Right kidney (tissue), 9 donors: ENCODE measurements around the gene PLLP.
A peak's percentile ranks its signal among the peaks of the same experiment; 100 is the strongest.

Experiments
- DNase-seq: peaks from one replicate; pipeline ENCODE4 v3.0.0-alpha.2; 2016
- long read RNA-seq, 8 donors: transcript quantifications; one replicate each; lab custom pipeline, GENCODE V29; 2026

PLLP gene
- long read RNA-seq, donor 1, transcript PLLP-201 (4 exons, 1,512 nt) = major isoform, 25 of 114 reads
- long read RNA-seq, donor 1, partial matches to known transcripts = 61 of 114 reads
- long read RNA-seq, donor 1, other reads (novel, unspliced or antisense) = 27 of 114 reads
- long read RNA-seq, donor 2, transcript PLLP-201 (4 exons, 1,512 nt) = major isoform, 11 of 33 reads
- long read RNA-seq, donor 2, partial matches to known transcripts = 22 of 33 reads
- long read RNA-seq, donor 2, other reads (novel, unspliced or antisense) = 0 of 33 reads
- long read RNA-seq, donor 3, transcript PLLP-201 (4 exons, 1,512 nt) = major isoform, 6 of 6 reads
- long read RNA-seq, donor 3, partial matches to known transcripts = 0 of 6 reads
- long read RNA-seq, donor 3, other reads (novel, unspliced or antisense) = 0 of 6 reads
- long read RNA-seq, donor 4, transcript PLLP-201 (4 exons, 1,512 nt) = major isoform, 9 of 9 reads
- long read RNA-seq, donor 4, partial matches to known transcripts = 0 of 9 reads
- long read RNA-seq, donor 4, other reads (novel, unspliced or antisense) = 0 of 9 reads
- long read RNA-seq, donor 5, partial matches to known transcripts = 129 of 173 reads
- long read RNA-seq, donor 5, other reads (novel, unspliced or antisense) = 40 of 173 reads
- long read RNA-seq, donor 6, transcript PLLP-201 (4 exons, 1,512 nt) = major isoform, 8 of 164 reads
- long read RNA-seq, donor 6, partial matches to known transcripts = 126 of 164 reads
- long read RNA-seq, donor 6, other reads (novel, unspliced or antisense) = 30 of 164 reads
- long read RNA-seq, donor 7 = 0 reads
- long read RNA-seq, donor 8, transcript PLLP-201 (4 exons, 1,512 nt) = major isoform, 21 of 22 reads
- long read RNA-seq, donor 8, partial matches to known transcripts = 0 of 22 reads
- long read RNA-seq, donor 8, other reads (novel, unspliced or antisense) = 0 of 22 reads

- peak; percentile 89 for DNase-seq
Observed at GRCh38 chr16:57284209-57284951, at the start of gene PLLP. PLLP (minus strand) TSS chr16:57284672; CDS start chr16:57284540, 132 bp downstream.

DNA sequence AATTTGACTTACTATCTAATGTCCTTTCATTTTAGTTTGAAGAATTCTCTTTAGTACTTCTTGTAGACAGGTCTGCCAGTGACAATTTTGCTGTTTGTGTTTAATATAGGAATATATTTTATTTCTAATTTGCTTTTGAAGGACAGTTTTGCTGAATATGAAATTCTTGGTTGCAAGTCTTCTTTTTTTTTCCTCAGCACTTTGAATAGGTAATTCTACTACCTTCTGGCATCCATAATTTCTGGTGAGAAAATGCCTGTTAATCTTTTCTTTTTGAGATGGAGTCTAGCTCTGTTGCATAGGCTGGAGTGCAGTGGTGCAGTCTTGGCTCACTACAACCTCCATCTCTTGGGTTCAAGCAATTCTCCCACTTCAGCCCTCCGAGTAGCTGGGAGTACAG is 48.9 kb upstream of the PLLP start:
- no peak for DNase-seq

GRCh38 chr16:57331355-57331754 is 46.9 kb upstream of the PLLP start:
- DNase-seq = no peak

GRCh38 chr16:57329718-57330327 is 45.4 kb upstream of the PLLP start:
- DNase-seq = no peak

GRCh38 chr16:57325458-57325857 is 41.0 kb upstream of the PLLP start:
- DNase-seq = no peak

DNA sequence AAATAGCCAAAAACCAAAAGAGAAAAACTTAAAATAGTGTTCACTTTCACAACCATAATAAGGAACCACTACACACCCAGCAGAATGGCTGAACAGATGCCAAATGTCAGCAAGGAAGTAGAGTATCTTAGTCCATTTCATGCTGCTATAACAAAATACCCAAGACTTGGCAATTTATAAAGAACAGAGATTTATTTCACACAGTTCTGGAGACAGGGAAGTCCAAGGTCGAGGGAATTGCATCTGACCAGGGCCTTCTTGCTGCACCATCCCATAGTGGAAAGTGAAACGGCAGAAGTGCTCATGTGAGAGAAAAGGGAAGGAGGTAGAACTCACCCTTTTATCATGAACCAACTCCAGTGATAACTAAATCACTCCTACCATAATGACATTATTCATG is 40.3 kb upstream of the PLLP start:
- DNase-seq = no peak

- DNase-seq = no peak
Observed at GRCh38 chr16:57319646-57320045, 35.2 kb upstream of the PLLP start.

- no peak for DNase-seq
Observed at GRCh38 chr16:57318240-57318970, 33.9 kb upstream of the PLLP start.

GRCh38 chr16:57316390-57317017 is 32.0 kb upstream of the PLLP start:
- DNase-seq = no peak

DNA sequence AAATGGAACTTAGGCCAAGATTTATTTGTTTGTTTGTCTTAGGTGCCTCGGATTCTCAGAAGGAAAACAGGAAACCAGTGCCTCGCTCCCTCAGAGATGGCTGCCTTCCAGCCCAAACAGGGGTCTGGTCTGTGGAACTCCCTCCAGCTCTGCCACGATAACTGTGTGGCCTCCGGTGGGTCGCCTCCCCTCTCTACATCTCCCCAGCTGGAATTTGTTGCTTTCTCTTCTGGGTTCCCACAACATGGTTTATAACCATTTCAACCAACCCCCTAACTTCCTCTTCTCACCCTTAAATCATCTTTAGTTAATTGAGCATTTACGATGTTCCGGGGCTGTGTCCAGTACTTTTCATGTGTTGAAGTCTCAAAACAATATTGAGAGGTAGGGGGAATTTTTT is 30.9 kb upstream of the PLLP start:
- no peak for DNase-seq

DNA sequence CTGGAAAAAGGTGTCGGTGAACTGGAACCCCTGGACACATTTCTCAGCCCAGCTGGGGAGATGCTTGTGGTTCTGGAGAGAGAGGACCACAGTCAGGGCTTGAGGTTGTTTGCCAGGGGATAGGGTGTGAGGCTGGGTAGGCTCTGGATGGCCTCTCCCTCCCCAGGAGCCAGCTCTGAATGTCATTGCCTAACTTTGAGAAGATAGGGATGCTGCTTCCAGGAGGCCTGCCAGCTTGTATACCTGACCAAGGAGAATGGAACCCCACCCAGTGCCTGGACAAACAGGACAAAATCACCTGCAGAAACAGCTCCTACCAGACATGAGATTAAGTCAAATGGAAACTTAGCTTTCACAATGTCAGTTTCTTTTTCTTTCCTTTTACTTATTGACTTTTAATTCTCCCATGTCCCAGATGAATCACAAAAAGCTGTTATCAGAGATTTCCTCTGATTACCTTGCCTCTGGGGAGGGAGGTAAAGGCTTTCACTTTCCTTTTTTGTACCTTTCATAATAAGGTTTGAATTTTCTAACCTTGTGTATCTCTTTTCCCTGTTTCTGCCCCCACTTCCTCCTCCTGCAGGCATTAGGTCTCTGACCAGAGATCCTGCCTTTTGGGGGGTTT is 29.8 kb upstream of the PLLP start:
- no peak for DNase-seq

DNA sequence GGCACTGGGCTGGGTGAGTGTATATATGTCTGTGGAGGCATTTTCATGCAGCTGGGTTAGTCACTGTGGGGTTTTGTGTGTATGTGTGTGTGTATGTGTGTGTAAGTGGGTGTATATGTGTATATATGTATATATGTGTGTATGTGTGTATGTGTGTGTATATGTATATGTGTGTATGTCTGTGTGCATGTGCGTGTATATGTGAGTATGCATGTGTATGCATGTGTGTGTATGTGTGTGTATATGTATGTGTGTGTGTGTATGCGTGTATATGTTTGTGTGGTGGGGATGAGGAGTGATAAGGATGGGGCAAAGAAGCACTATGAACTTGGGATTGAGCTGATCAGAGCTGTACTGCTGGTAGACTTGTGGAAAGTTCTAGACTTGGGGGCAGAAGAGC is 29.0 kb upstream of the PLLP start:
- no peak for DNase-seq

DNA sequence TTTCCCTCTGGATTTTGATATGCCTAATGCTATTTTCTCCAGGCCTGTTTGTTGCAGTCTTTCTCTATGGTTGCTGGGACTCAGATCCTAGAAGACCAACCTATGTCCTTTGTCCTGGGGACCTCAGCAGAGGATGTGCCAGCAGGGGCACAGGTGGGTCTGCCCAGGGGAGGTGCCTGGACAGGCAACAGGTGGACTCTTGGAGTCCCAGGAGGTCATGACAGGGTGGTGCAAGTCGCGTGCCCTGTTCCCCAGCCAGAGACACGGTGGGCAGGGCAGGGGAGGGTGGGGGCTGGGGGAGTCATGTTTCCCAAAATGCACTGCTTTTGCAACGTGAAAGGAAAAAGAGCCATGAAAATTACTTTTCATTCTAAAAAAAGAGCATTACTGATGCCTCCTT is 26.3 kb upstream of the PLLP start:
- no peak for DNase-seq

- no peak for DNase-seq
Observed at GRCh38 chr16:57308041-57308440, 23.6 kb upstream of the PLLP start.

DNA sequence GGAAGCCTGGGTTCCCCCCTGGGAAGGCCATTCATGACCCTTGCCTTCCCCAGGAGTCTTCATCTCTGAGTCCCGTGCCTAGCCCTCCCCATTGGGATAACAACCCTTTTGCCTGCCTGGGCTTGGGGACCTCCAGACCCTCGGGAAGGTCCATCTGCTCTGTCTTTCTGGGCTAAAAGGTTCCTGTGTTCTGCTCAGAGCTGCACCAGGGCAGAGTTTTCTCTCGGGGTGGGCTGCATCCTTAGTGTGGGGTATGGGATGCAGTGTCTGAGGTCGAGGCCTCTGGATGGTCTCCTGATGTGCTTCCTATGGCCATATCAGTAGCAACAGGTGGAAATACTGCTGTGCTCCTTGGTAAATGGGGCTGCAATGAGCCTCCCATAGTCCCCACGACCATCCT is 22.9 kb upstream of the PLLP start:
- DNase-seq = no peak

- no peak for DNase-seq
Observed at GRCh38 chr16:57306676-57307341, 22.3 kb upstream of the PLLP start.

DNA sequence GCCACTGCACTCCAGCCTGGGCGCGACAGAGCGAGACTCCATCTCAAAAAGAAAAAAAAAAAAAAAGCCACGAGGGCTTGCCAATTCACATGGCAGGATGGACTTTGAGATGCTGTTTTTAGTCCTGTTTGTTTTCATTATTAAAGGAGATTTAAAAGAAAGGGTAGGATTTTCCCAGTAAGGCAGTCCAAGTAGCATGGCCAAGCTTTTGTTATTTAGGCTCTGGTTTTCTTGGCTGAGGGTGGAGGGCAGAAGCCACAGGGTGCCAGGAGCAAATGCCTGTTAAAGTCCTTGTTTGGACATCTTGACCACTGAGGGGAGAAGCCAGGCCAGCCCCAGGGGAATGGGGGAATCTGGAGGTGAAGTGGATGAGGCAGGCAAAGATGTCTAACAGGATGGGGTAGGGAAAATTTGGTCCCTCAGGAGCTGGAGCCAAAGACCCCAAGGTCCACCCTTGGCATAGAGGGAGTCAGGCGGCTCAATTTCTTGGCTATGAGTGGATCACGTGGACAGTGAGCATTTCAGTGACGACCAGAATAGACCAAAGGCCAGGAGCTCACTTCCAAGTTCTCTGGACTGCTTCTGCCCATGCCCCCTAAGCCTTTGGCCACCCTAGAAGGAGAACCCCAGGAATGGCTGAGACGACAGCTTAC is 20.8 kb upstream of the PLLP start:
- no peak for DNase-seq

DNA sequence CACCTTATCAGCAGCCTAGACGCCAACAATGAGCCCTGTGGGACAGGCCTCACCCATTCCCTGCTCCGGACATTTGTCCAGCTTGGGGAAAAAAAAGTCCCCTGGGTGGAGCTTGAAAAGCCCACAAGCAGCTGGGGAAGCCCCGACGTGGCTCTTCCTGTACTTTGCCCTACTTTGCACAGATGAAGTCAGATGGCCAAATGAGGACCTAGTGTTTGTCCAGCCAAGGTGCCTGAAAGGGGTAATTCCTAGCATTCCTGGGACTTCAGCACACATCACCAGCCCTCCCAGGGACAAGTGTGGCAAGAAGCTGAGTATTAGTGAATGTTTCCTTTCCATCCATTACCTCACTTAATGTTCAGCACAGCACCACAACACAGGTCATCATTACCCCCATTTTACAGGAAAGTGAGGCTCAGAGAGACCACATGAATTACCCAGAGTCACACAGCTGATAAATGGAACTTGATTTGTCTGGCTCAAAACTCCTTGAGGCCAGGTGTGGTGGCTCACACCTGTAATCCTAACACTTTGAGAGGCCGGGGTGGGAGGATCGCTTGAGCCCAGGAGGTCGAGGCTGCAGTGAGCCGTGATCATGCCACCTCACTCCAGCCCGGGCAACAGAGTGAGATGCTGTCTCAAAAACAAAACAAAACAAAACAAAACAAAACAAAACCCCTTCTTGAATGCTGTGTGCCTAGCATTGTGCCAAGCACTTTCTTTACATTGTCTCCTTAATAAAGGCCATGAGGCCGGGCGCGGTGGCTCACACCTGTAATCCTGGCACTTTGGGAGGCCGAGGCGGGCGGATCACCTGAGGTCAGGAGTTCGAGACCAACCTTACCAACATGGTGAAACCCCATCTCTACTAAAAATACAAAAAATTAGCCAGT is 19.9 kb upstream of the PLLP start:
- no peak for DNase-seq

- no peak for DNase-seq
Observed at GRCh38 chr16:57303910-57304168, 19.4 kb upstream of the PLLP start.
